ENCODE results near the gene KRTAP10-10. TPM values are rescaled to one million over a fixed set of nuclear protein-coding genes. Genes with fewer than 3 reads are reported as not detected.

The KRTAP10-10 gene
- total RNA-seq, 1 experiment from 2014 or later: not detected

GRCh38 chr21:44613386-44614155, 23.6 kb upstream of the KRTAP10-10 start:
- Histone ChIP-seq H3K36me3 (replicated peaks; ENCODE audit: control insufficient read depth, insufficient read depth, low read length) (no peaks in the 10 kb centered on the region), H3K27me3 (ENCODE audit: control insufficient read depth, insufficient read depth, low read length) (no peaks in the 10 kb centered on the region), H3K4me3 (ENCODE audit: insufficient read depth, low read depth, low read length) (no peak overlapping the region)
- DNase-seq: no peak

GRCh38 chr21:44614161-44614631, 23.0 kb upstream of the KRTAP10-10 start:
- no peak for DNase-seq

GRCh38 chr21:44614961-44615391, 22.2 kb upstream of the KRTAP10-10 start:
- Histone ChIP-seq H3K27me3 (ENCODE audit: control insufficient read depth, insufficient read depth, low read length) (no peaks in the 10 kb centered on the region), H3K36me3 (replicated peaks; ENCODE audit: control insufficient read depth, insufficient read depth, low read length) (no peaks in the 10 kb centered on the region), H3K4me3 (ENCODE audit: insufficient read depth, low read depth, low read length) (no peak overlapping the region)
- no peak for DNase-seq

More at GRCh38 chr21:44614161-44614631, 23.0 kb upstream of the KRTAP10-10 start:
- Histone ChIP-seq H3K27me3 (ENCODE audit: control insufficient read depth, insufficient read depth, low read length) (no peaks in the 10 kb centered on the region), H3K36me3 (replicated peaks; ENCODE audit: control insufficient read depth, insufficient read depth, low read length) (no peaks in the 10 kb centered on the region), H3K4me3 (ENCODE audit: insufficient read depth, low read depth, low read length) (no peak overlapping the region)

GRCh38 chr21:44615466-44615865, 21.7 kb upstream of the KRTAP10-10 start:
- Histone ChIP-seq H3K4me3 (ENCODE audit: insufficient read depth, low read depth, low read length) (no peak overlapping the region), H3K36me3 (replicated peaks; ENCODE audit: control insufficient read depth, insufficient read depth, low read length) (no peaks in the 10 kb centered on the region), H3K27me3 (ENCODE audit: control insufficient read depth, insufficient read depth, low read length) (no peaks in the 10 kb centered on the region)
- DNase-seq: peak; percentile 46

- H3K4me3 ChIP-seq (ENCODE audit: insufficient read depth, low read depth, low read length): no peak overlapping the region
- no peaks in the 10 kb centered on the region for H3K36me3 ChIP-seq (replicated peaks; ENCODE audit: control insufficient read depth, insufficient read depth, low read length)
- H3K27me3 ChIP-seq (ENCODE audit: control insufficient read depth, insufficient read depth, low read length): no peaks in the 10 kb centered on the region
- peak; percentile 42 for DNase-seq
Observed at GRCh38 chr21:44615911-44616590, 21.1 kb upstream of the KRTAP10-10 start.

- Histone ChIP-seq H3K36me3 (replicated peaks; ENCODE audit: control insufficient read depth, insufficient read depth, low read length) (no peaks in the 10 kb centered on the region), H3K27me3 (ENCODE audit: control insufficient read depth, insufficient read depth, low read length) (no peaks in the 10 kb centered on the region), H3K4me3 (ENCODE audit: insufficient read depth, low read depth, low read length) (no peak overlapping the region)
- DNase-seq: no peak
Observed at GRCh38 chr21:44616591-44616926, 20.6 kb upstream of the KRTAP10-10 start.

- no peaks in the 10 kb centered on the region for H3K27me3 ChIP-seq (ENCODE audit: control insufficient read depth, insufficient read depth, low read length)
- peak; percentile 63 for DNase-seq
- no peaks in the 10 kb centered on the region for H3K36me3 ChIP-seq (replicated peaks; ENCODE audit: control insufficient read depth, insufficient read depth, low read length)
- no peak overlapping the region for H3K4me3 ChIP-seq (ENCODE audit: insufficient read depth, low read depth, low read length)
Observed at GRCh38 chr21:44617071-44617501, 20.1 kb upstream of the KRTAP10-10 start.

GRCh38 chr21:44618504-44618903, 18.7 kb upstream of the KRTAP10-10 start:
- Histone ChIP-seq H3K27me3 (ENCODE audit: control insufficient read depth, insufficient read depth, low read length) (no peaks in the 10 kb centered on the region), H3K4me3 (ENCODE audit: insufficient read depth, low read depth, low read length) (no peak overlapping the region), H3K36me3 (replicated peaks; ENCODE audit: control insufficient read depth, insufficient read depth, low read length) (no peaks in the 10 kb centered on the region)
- DNase-seq: peak; percentile 74

GRCh38 chr21:44618909-44619308, 18.2 kb upstream of the KRTAP10-10 start:
- no peaks in the 10 kb centered on the region for H3K27me3 ChIP-seq (ENCODE audit: control insufficient read depth, insufficient read depth, low read length)
- H3K36me3 ChIP-seq (replicated peaks; ENCODE audit: control insufficient read depth, insufficient read depth, low read length): no peaks in the 10 kb centered on the region
- no peak overlapping the region for H3K4me3 ChIP-seq (ENCODE audit: insufficient read depth, low read depth, low read length)
- DNase-seq: no peak

GRCh38 chr21:44619886-44620285, 17.3 kb upstream of the KRTAP10-10 start:
- H3K27me3 ChIP-seq (ENCODE audit: control insufficient read depth, insufficient read depth, low read length): no peaks in the 10 kb centered on the region
- no peak overlapping the region for H3K4me3 ChIP-seq (ENCODE audit: insufficient read depth, low read depth, low read length)
- no peaks in the 10 kb centered on the region for H3K36me3 ChIP-seq (replicated peaks; ENCODE audit: control insufficient read depth, insufficient read depth, low read length)
- DNase-seq: no peak

- DNase-seq: no peak
- H3K27me3 ChIP-seq (ENCODE audit: control insufficient read depth, insufficient read depth, low read length): no peaks in the 10 kb centered on the region
- H3K36me3 ChIP-seq (replicated peaks; ENCODE audit: control insufficient read depth, insufficient read depth, low read length): no peaks in the 10 kb centered on the region
- no peak overlapping the region for H3K4me3 ChIP-seq (ENCODE audit: insufficient read depth, low read depth, low read length)
Observed at GRCh38 chr21:44623575-44623974, 13.6 kb upstream of the KRTAP10-10 start.

GRCh38 chr21:44625756-44626155, 11.4 kb upstream of the KRTAP10-10 start:
- no peak overlapping the region for H3K4me3 ChIP-seq (ENCODE audit: insufficient read depth, low read depth, low read length)
- no peaks in the 10 kb centered on the region for H3K36me3 ChIP-seq (replicated peaks; ENCODE audit: control insufficient read depth, insufficient read depth, low read length)
- DNase-seq: no peak
- H3K27me3 ChIP-seq (ENCODE audit: control insufficient read depth, insufficient read depth, low read length): no peaks in the 10 kb centered on the region

GRCh38 chr21:44626262-44626661, 10.9 kb upstream of the KRTAP10-10 start:
- no peaks in the 10 kb centered on the region for H3K27me3 ChIP-seq (ENCODE audit: control insufficient read depth, insufficient read depth, low read length)
- no peak overlapping the region for H3K4me3 ChIP-seq (ENCODE audit: insufficient read depth, low read depth, low read length)
- DNase-seq: no peak
- H3K36me3 ChIP-seq (replicated peaks; ENCODE audit: control insufficient read depth, insufficient read depth, low read length): no peaks in the 10 kb centered on the region

GRCh38 chr21:44626673-44627143, 10.4 kb upstream of the KRTAP10-10 start, which contains the start of gene KRTAP10-9:
KRTAP10-9 (plus strand) TSS chr21:44627093; CDS start chr21:44627172, 79 bp downstream.
- no peak within 1 kb of the TSS for H3K4me3 ChIP-seq (ENCODE audit: insufficient read depth, low read depth, low read length)
- no peaks in the 10 kb centered on the region for H3K27me3 ChIP-seq (ENCODE audit: control insufficient read depth, insufficient read depth, low read length)
- DNase-seq: peak; percentile 30
- H3K36me3 ChIP-seq (replicated peaks; ENCODE audit: control insufficient read depth, insufficient read depth, low read length): no peaks in the 10 kb centered on the region
